ENCODE measurements around the gene UFC1.
"Not testable (repeated sequence)": the region's sequence is repeated elsewhere in the genome, so short reads cannot be mapped to it uniquely, and the experiment has no call there.

The UFC1 gene

DNA sequence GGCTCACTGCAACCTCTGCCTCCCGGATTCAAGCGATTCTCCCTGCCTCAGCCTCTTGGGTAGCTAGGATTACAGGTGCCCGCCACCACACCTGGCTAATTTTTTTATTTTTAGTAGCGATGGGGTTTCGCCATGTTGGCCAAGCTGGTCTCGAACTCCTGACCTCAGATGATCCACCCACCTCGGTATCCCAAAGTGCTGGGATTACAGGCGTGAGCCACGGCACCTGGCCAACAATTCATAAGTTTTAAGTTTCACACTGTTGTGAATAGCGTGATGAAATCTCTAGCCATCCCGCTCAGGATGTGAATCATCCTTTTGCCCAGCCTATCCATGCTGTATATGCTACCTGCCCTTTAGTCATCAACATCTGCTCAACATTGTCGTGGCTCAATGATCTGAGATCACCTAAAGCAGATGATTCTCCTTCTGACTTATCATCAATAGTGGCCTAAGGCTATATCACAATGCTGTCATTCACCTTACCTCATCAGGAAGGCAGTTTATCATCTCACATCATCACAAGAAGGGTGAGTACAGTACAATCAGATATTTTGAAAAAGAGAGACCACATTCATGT is 38.6 kb upstream of the UFC1 start:
- Histone ChIP-seq H3K27ac (no peak overlapping the region), H3K4me3 (ENCODE audit: low read depth, low read length) (no peak overlapping the region), H3K36me3 (peaks cover 42% of the 10 kb centered on the region), H3K9me3 (ENCODE audit: severe bottlenecking) (no peaks in the 10 kb centered on the region), H3K27me3 (ENCODE audit: insufficient read depth, low read depth, severe bottlenecking) (no peaks in the 10 kb centered on the region)
- TF ChIP-seq, protein P1, sequence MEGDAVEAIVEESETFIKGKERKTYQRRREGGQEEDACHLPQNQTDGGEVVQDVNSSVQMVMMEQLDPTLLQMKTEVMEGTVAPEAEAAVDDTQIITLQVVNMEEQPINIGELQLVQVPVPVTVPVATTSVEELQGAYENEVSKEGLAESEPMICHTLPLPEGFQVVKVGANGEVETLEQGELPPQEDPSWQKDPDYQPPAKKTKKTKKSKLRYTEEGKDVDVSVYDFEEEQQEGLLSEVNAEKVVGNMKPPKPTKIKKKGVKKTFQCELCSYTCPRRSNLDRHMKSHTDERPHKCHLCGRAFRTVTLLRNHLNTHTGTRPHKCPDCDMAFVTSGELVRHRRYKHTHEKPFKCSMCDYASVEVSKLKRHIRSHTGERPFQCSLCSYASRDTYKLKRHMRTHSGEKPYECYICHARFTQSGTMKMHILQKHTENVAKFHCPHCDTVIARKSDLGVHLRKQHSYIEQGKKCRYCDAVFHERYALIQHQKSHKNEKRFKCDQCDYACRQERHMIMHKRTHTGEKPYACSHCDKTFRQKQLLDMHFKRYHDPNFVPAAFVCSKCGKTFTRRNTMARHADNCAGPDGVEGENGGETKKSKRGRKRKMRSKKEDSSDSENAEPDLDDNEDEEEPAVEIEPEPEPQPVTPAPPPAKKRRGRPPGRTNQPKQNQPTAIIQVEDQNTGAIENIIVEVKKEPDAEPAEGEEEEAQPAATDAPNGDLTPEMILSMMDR (IDR thresholded peaks at IDR 0.05; ENCODE audit: low read depth, low read length): no peak
- no peak for DNase-seq

DNA sequence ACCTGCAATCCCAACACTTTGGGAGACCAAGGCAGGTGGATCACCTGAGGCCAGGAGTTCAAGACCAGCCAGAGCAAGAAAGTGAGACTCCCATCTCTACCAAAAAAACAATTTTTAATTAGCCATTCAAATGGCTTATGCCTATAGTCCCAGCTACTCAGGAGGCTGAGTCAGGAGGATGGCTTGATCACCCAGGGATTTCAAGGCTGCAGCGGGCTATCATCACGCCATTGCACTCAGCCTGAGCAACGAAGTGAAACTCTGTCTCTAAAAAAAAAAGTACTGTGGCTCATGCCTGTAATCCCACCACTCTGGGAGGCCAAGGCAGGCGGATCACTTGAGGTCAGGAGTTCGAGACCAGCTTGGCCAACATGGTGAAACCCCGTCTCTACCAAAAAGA is 37.8 kb upstream of the UFC1 start:
- not testable (repeated sequence) for H3K27ac ChIP-seq; H3K4me3 ChIP-seq (ENCODE audit: low read depth, low read length); H3K27me3 ChIP-seq (ENCODE audit: insufficient read depth, low read depth, severe bottlenecking); H3K9me3 ChIP-seq (ENCODE audit: severe bottlenecking); DNase-seq
- peaks cover 49% of the 10 kb centered on the region for H3K36me3 ChIP-seq

DNA sequence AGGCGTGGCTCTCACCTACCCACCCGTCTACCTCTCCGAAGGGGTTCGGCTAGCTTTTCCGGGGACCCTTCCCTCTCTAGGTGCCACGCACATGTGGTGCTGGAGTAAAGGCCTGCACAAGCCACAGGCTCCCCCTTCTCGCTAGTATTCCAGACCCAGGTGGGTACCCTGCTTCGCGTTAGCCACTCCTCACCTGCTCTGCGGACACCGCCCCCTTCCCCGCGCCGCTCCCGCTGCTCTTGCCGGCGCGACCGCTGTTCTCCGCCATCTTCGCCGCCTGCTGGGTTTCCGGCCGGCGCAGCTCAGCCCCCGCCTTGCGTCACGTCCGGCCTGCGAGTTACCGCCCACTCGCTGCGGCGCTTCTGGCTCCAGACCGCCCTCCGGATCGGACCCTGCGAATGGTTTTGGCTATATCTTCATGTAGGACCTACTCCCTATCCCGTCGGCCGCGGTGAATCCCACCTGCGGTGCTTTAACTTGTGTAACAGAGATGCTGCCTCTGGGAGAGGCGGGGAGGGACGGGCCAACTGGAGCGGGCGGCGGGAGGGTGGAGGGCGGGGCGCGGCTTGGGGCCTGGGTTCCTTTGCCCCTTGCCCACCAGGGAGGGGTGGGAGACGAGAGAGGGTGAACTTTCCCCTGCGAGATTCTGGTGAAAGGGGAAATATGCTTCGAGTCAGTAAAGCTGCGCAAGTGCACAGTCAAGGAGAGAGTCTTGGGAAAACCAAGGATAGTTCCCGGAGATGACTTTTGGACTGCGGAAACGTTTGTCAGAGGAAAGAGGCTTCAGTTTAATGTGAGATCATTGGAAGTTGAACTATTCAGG is 35.8 kb upstream of the UFC1 start, which contains the start of the genes NIT1 and PFDN2:
Gene NIT1, plus strand, starts transcription at position 347 of the 823 bp plus-strand sequence. Its CDS starts 72 bp downstream, at position 419.
Gene PFDN2, minus strand, starts transcription at position 279 of the 823 bp plus-strand sequence. Its CDS starts 11 bp downstream, at position 268.
- H3K4me3 ChIP-seq (ENCODE audit: low read depth, low read length): peak within 1 kb of the TSS; percentile 59
- peak; percentile 93 for DNase-seq
- no peaks in the 10 kb centered on the region for H3K9me3 ChIP-seq (ENCODE audit: severe bottlenecking)
- peaks cover 65% of the 10 kb centered on the region for H3K36me3 ChIP-seq
- no peaks in the 10 kb centered on the region for H3K27me3 ChIP-seq (ENCODE audit: insufficient read depth, low read depth, severe bottlenecking)
- H3K27ac ChIP-seq: peak within 1 kb of the TSS; percentile 84
- TF ChIP-seq, protein P1 (IDR thresholded peaks at IDR 0.05; ENCODE audit: low read depth, low read length): no peak

DNA sequence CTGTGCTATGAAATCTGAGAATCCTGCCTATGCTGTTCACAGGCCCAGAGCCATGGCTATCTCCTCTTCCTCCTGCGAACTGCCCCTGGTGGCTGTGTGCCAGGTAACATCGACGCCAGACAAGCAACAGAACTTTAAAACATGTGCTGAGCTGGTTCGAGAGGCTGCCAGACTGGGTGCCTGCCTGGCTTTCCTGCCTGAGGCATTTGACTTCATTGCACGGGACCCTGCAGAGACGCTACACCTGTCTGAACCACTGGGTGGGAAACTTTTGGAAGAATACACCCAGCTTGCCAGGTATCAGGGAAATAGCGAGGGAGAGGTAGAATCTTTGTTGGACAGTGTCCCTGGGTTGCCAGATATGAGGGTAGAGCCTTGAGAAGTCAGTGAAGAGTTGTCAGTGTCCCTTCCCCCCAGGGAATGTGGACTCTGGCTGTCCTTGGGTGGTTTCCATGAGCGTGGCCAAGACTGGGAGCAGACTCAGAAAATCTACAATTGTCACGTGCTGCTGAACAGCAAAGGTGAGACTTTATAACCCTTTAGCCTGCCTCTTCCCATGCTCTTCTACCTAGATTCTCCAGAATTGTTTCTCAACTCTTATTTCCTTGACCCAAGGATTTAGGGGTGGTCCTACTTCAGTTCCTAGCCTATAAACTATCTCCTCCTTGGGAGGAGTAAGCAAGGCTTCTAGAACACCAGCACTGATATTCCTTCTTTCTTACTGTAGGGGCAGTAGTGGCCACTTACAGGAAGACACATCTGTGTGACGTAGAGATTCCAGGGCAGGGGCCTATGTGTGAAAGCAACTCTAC is 34.5 kb upstream of the UFC1 start:
- Histone ChIP-seq H3K36me3 (peaks cover 77% of the 10 kb centered on the region), H3K27me3 (ENCODE audit: insufficient read depth, low read depth, severe bottlenecking) (no peaks in the 10 kb centered on the region), H3K9me3 (ENCODE audit: severe bottlenecking) (no peaks in the 10 kb centered on the region), H3K4me3 (ENCODE audit: low read depth, low read length) (no peak overlapping the region; the same call in 1 of the 2 replicates), H3K27ac (peak overlapping the region; percentile 84; the same call in 1 of the 2 replicates)
- DNase-seq: peak; percentile 41
- TF ChIP-seq, protein P1 (IDR thresholded peaks at IDR 0.05; ENCODE audit: low read depth, low read length): peak; percentile 51

DNA sequence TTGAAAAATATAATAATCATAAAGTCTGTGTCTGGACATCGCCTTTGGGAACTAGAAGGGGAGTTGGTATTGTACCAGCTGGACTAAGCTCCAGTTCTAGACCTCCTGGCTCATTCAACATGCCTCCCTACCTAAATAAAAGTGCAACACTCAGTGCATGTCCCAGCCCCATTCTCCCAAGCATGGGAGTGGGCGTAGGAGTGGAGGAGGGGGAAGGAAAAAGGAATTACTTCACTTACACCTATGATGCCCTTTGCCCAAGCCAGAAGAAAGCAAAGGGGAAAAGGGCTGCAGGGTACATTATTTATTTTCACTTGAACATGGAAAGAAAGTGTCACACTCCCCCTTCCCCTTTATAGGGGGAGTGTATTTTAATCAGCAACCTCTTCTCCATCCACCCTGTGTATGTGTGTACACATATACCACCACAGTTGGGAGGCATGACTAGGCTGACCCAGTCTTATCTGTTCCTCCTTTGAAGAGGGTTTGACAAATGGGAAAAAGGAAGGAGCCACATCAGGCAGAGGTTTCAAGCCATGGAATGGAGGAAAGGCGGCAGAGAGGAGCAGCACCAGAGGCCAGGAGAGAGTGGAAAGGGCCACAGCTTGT is 32.6 kb upstream of the UFC1 start:
- TF ChIP-seq, protein P1 (IDR thresholded peaks at IDR 0.05; ENCODE audit: low read depth, low read length): no peak
- no peak overlapping the region for H3K4me3 ChIP-seq (ENCODE audit: low read depth, low read length)
- peaks cover 82% of the 10 kb centered on the region for H3K36me3 ChIP-seq
- no peaks in the 10 kb centered on the region for H3K9me3 ChIP-seq (ENCODE audit: severe bottlenecking)
- DNase-seq: no peak
- no peak overlapping the region for H3K27ac ChIP-seq
- no peaks in the 10 kb centered on the region for H3K27me3 ChIP-seq (ENCODE audit: insufficient read depth, low read depth, severe bottlenecking)

All from WERI-Rb-1 (cell line).